HUDEP-2 (cell line): ENCODE measurements around the gene MAGI2.

Experiments
- DNase-seq, 76 experiments: peaks; one replicate each; lab custom pipeline; 2025; ENCODE audit not compliant: unreplicated experiment in 76 of 76; lab: John Stamatoyannopoulos, UW

Gene MAGI2

DNA sequence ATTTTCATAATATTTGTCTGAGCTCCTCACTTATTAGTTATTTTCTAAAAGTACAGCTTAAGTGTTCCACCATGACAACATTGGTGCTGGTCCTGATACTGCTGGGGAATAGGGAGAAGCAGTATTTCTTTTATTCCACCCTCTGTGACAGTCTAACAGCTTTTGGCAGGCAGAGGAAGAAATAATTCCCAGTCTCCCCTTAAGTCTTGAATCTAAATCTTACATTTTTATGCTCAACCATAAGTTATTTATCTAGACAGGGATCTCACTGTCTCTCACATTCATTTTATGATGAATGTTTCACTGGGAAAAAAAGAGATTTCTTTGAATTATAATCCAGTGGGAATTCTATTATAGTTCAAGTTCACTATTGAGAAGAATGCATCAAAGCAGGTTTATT is 71.5 kb downstream of the MAGI2 start:
- DNase-seq: no peak

- no peak for DNase-seq
Measured at GRCh38 chr7:79377097-79377496, 76.4 kb downstream of the MAGI2 start.

DNA sequence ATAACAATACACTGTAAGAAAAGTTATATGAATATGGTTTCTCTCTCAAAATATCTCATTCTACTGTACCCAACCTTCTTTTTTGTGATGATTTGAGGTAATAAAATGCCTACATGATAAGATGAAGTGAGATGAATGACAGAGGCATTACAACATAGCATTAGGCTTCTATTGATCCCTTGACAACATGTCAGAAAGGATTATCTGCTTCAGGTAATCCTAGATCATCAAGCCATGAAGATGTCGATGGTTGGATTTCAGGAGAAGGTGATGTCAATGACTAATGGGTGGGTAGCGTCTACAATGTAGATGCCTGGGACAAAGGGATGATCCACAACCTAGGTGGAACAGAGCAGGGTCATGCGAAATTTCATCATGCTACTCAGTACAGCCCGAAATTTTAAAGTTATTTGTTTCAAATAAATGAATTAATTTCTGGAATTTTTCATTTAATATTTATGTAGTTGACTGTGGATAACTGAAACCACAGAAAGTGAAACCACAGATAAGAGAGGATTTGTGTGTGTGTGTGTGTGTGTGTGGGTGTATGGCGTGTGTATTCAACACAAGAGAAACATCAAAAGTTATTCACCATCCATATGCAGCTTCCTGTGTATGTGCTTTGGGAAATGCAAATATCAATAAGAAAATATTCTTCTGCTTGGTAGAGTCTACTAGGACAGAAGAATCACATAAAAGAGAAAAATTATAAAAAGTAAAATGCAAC is 77.0 kb downstream of the MAGI2 start:
- DNase-seq: no peak

- DNase-seq: peak in 4 of 76 experiments; percentile 0 to 12 (median 4)
Measured at GRCh38 chr7:79361214-79361613, 92.3 kb downstream of the MAGI2 start.

DNA sequence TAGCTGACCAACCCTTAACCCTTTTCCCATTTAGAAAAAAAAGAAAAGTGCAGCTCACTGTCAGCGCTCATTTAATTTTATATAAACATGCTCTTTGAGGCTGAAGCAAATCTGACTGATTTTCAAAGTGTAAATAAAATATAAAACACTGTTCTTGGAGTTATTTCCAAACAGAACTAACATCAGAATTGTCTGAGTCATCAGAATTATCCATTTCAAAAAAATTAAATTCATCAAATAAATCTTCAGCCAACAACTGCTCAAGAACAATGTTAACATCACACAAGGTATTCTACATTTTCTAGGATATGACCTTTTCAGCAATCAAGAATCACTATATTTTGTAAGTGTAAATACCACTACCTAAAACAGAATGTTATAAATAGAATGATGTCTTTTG is 93.6 kb downstream of the MAGI2 start:
- DNase-seq: no peak

- DNase-seq: no peak
Measured at GRCh38 chr7:79357101-79357500, 96.4 kb downstream of the MAGI2 start.

GRCh38 chr7:79353720-79354468 is 99.6 kb downstream of the MAGI2 start:
- no peak for DNase-seq

DNA sequence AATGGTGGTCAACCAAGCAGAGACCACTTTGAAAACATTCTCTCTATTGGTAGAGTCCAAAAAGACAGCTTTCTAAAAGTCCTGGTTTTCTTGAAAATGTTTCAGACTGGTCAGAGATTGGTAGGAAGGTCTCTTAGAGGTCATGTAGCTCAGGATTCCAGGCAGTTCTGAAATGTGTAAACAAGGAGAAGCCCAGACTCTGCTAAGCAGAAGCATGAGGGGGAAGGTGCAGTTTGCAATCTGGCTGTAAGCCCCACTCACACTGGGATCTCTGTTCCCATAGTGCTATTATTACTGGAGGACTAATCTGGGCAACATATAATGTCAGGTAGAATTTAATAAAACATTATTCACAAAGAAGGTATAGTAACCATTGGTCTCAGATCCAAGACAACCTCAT is 101.1 kb downstream of the MAGI2 start:
- DNase-seq: no peak

DNA sequence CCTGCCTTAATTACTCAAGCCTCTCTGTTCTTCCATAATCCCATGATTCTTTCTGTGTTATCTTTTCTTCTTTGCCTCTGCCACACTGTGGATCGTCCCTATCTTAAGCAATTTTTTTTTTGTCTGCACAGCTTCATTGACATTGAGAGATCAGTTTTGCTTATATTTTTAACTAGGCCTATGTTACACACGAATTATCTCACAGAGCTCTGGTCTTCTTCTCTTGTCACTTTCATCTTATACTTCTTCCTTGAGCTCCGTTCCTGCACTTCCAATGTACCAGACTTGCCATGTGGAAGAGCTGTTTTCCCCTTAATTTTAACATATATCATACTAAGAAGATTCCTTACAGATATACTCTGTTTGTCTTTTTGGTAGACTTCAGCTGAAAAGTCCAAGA is 106.1 kb downstream of the MAGI2 start:
- DNase-seq: no peak

DNA sequence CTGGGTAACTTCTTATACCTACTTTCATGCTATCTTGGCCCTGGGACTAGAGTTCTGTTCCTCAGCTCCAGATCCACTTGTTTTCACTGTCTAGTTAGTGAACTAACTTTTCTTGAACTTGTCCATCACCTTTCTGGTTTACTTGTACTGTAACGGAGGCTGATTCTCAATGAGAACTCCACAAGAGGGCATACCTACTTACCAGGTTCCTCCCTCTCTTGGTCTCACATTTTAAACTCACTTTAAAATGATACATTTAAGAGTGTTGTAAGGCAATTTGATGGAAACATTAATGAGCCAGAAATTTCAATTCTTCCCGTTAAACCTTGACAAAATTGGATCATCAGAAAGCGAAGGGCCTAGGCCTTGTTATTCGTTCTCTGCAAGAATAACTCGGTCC is 111.6 kb downstream of the MAGI2 start:
- DNase-seq: no peak

DNA sequence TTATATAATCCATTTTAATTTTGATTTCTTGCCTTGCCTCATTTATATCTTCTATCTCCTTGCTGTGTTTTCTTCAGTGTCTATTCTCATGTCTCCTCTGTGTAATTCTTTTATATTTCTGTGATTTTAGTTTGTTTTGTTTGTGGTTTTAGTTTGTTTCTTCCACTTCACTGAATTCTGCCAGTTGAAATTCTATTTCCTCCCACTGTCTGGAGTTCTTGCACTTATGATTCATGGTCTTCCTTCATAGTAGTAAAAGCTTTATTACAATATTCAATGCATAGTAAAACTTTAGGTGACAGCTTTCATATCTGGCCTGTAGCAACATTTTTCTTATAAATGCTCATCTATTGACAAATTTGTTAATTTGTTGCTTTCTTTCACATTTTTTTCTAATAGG is 113.3 kb downstream of the MAGI2 start:
- no peak for DNase-seq

- DNase-seq: no peak
Measured at GRCh38 chr7:79339208-79339925, 114.1 kb downstream of the MAGI2 start.

GRCh38 chr7:79337717-79338116 is 115.8 kb downstream of the MAGI2 start:
- no peak for DNase-seq

GRCh38 chr7:79334841-79335240 is 118.6 kb downstream of the MAGI2 start:
- DNase-seq: no peak

DNA sequence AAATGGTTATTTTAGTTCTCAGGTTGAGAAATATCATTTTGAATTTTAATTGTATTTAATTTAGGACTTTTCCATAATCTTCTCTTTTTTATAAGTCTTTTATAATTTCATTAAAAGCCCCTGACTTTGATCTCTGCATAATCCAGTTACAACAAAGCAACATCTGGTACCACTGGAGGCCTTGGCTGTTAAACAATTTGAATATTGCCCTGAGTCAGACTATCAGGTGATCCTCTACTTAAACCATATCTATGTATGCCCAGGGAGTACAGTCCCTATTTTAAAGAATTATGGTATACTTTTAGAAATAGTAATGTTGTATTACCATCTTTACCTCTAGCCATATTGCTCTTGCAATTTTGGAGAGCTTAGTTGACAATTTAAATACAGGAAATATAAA is 119.1 kb downstream of the MAGI2 start:
- DNase-seq: no peak

DNA sequence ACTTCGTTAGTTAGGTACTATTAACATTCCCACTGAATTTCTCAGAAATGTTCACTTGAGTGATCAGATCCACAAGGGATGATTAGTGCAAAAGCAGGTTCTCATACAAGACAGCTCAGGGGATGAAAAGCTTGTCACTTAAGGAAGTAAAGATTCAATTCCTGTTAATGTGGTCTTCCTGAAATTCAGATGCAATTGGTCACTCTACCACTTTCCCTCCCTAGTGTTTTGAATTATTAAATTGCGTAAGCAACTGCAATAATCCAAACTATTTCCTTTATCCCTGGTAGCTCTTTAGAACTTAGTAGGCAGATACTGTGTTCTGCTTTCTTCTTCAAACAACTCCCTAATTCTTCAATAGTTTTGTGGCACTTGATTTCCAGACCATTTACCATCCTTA is 121.4 kb downstream of the MAGI2 start:
- DNase-seq: no peak

- DNase-seq: no peak
Measured at GRCh38 chr7:79329464-79329863, 124.0 kb downstream of the MAGI2 start.

GRCh38 chr7:79320741-79321473 is 132.6 kb downstream of the MAGI2 start:
- DNase-seq: no peak

DNA sequence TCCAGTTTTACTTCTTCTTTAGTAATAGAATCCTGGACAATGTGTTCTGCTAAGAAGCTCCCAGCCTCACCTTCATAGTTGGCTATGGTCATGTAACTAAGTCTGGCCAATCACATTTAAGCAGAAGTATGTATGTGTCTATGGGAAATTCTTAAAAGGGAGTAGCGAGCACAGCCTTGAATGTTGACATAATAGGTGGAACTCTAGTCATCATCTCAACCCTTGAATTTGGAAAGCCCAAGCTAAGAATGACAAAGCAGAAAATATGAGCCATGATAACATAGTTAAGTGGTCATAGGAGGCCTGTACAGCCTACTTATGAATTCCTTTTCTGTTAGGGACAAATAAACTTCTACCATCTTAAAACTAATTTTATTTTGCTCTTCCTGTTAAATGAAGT is 134.1 kb downstream of the MAGI2 start:
- DNase-seq: no peak

GRCh38 chr7:79317728-79318127 is 135.7 kb downstream of the MAGI2 start:
- no peak for DNase-seq

GRCh38 chr7:79312022-79312421 is 141.4 kb downstream of the MAGI2 start:
- no peak for DNase-seq
